ENCODE measurements around the gene CTNND2.

CTNND2 gene

GRCh38 chr5:11311731-11312130 is 592.5 kb downstream of the CTNND2 start:
- no peak for DNase-seq

GRCh38 chr5:11311272-11311671 is 593.0 kb downstream of the CTNND2 start:
- no peak for DNase-seq

- no peak for DNase-seq
Measured at GRCh38 chr5:11310158-11310557, 594.1 kb downstream of the CTNND2 start.

- no peak for DNase-seq
Measured at GRCh38 chr5:11306365-11306764, 597.9 kb downstream of the CTNND2 start.

- DNase-seq, result no peak
Measured at GRCh38 chr5:11305245-11305644, 599.0 kb downstream of the CTNND2 start.

- DNase-seq, result no peak
Measured at GRCh38 chr5:11304641-11305040, 599.6 kb downstream of the CTNND2 start.

GRCh38 chr5:11302663-11303062 is 601.6 kb downstream of the CTNND2 start:
- DNase-seq, result peak in 1 of 14 donors; percentile 14

- DNase-seq, result no peak
Measured at GRCh38 chr5:11301171-11301570, 603.1 kb downstream of the CTNND2 start.

GRCh38 chr5:11300736-11301135 is 603.5 kb downstream of the CTNND2 start:
- DNase-seq, result peak in 2 of 14 donors; percentile 12 to 15

- DNase-seq, result no peak
Measured at GRCh38 chr5:11298877-11299276, 605.4 kb downstream of the CTNND2 start.

GRCh38 chr5:11293523-11293922 is 610.7 kb downstream of the CTNND2 start:
- no peak for DNase-seq

GRCh38 chr5:11292648-11293356 is 611.4 kb downstream of the CTNND2 start:
- no peak for DNase-seq

GRCh38 chr5:11289733-11290132 is 614.5 kb downstream of the CTNND2 start:
- no peak for DNase-seq

GRCh38 chr5:11289208-11289607 is 615.0 kb downstream of the CTNND2 start:
- DNase-seq, result no peak

GRCh38 chr5:11281842-11282241 is 622.4 kb downstream of the CTNND2 start:
- no peak for DNase-seq

GRCh38 chr5:11277323-11277722 is 626.9 kb downstream of the CTNND2 start:
- DNase-seq, result no peak

- DNase-seq, result no peak
Measured at GRCh38 chr5:11273180-11273903, 630.9 kb downstream of the CTNND2 start.

GRCh38 chr5:11269515-11269914 is 634.7 kb downstream of the CTNND2 start:
- DNase-seq, result no peak

- DNase-seq, result no peak
Measured at GRCh38 chr5:11268891-11269290, 635.4 kb downstream of the CTNND2 start.

- DNase-seq, result no peak
Measured at GRCh38 chr5:11266331-11266730, 637.9 kb downstream of the CTNND2 start.

GRCh38 chr5:11261241-11261640 is 643.0 kb downstream of the CTNND2 start:
- peak in 10 of 14 donors; percentile 20 to 58 (median 38) for DNase-seq

- DNase-seq, result peak in 1 of 14 donors; percentile 56
Measured at GRCh38 chr5:11258001-11258400, 646.2 kb downstream of the CTNND2 start.

GRCh38 chr5:11252523-11252922 is 651.7 kb downstream of the CTNND2 start:
- no peak for DNase-seq

- no peak for DNase-seq
Measured at GRCh38 chr5:11252075-11252474, 652.2 kb downstream of the CTNND2 start.
